Right cardiac atrium (tissue), 5 donors: Measurements from ENCODE around the gene SH3PXD2A. TPM values are rescaled to one million over a fixed set of nuclear protein-coding genes. Genes with fewer than 3 reads are reported as not detected.

Experiments
- ATAC-seq, 2 donors: fragments of 200-7000 bp; cut with Tn5 transposase; one replicate each; pipeline versions ENCODE4 v1.8.0 to v1.9.1; 2020; ENCODE audit warnings: moderate library complexity in 2 of 2, mild to moderate bottlenecking in 1 of 2
- DNase-seq, 3 donors: peaks; one replicate each; pipeline ENCODE4 v3.0.0-alpha.2; 2020
- H3K27ac ChIP-seq: one replicate; pipeline ENCODE4 v1.5.1; 2013; ENCODE audit warnings: mild to moderate bottlenecking, low read length, control low read depth, moderate library complexity
- H3K27me3 ChIP-seq: one replicate; pipeline ENCODE4 v1.6.1; 2013; ENCODE audit not compliant: control insufficient read depth, insufficient read depth
- H3K4me1 ChIP-seq: one replicate; pipeline ENCODE4 v1.6.1; 2013; ENCODE audit warnings: low read length; ENCODE audit not compliant: control insufficient read depth, insufficient read depth
- H3K4me3 ChIP-seq: one replicate; pipeline ENCODE4 v1.5.1; 2013; ENCODE audit warnings: low read length, control low read depth
- H3K9me3 ChIP-seq: one replicate; pipeline ENCODE4 v1.6.1; 2013; ENCODE audit warnings: low read length; ENCODE audit not compliant: control insufficient read depth
- WGBS: extraction: QIAGEN DNeasy Blood & Tissue Kit; methylation state at CpG from one replicate; pipeline ENCODE4 v1.1.7; 2013; 5-methylcytosine and 5-hydroxymethylcytosine counted together
- intact Hi-C, 4 donors: fragments of 100-400 bp; cut with DNase I; formaldehyde crosslinking; loops; one replicate each; pipeline versions ENCODE4 v1.11.0 to v1.14.0; 2022 to 2023
- polyA plus RNA-seq: library from polyadenylated mRNA; stranded (reverse); fragments of 200-250 nt; gene quantifications from one replicate; pipeline ENCODE4 v1.2.3, GENCODE V29; 2013
- total RNA-seq, 4 donors: library from RNA; stranded (reverse); fragmentation: NEBNext Ultra II Directional; extraction: Animal tissue kit (Norgen Biotek cat#: 25700); gene quantifications; one replicate each; pipeline ENCODE4 v1.2.1, GENCODE V29; 2021
- donor health status: healthy with polysubstance abuse.
- donor health status: DM: no; HTN: yes; CAD: no.
- donor health status: DM: no; HTN: no; CAD: no.
- donor health status: DM: no; HTN: yes; CAD: no; lungs with severe emphysema.
- donor health status: DM: yes; HTN: yes; CAD: no.

SH3PXD2A gene
- total and polyA plus RNA-seq, 5 donors: 13.5 to 31.7 (median 30.9) TPM

DNA sequence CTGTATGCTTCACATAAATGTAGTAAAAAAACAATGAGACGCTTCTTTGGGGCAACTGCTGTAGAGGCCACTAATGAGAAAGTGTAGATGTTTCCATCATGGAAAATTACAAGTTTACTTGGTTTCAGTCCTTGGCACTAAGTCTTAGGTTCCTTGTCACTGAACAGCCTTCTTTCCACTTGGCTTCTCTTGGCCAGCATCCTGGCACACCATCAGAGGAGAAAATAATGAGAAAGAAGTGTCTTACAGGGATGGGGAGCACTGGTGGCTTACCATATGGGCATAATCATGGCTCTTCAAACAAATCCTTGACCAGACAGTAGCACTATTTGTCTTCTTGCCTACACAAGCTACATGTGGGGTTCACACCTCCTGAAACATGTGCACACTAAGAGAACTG lies 22.5 kb upstream of the SH3PXD2A start:
- Histone ChIP-seq H3K27ac (no peak overlapping the region), H3K27me3 (no peaks in the 10 kb centered on the region), H3K4me1 (no peaks in the 10 kb centered on the region), H3K9me3 (no peaks in the 10 kb centered on the region), H3K4me3 (no peak overlapping the region)
- WGBS: 93% methylated on average over 1 of the region's 1 CpG
- no peak for ATAC-seq
- DNase-seq: no peak
- intact Hi-C loops: no loop called here

DNA sequence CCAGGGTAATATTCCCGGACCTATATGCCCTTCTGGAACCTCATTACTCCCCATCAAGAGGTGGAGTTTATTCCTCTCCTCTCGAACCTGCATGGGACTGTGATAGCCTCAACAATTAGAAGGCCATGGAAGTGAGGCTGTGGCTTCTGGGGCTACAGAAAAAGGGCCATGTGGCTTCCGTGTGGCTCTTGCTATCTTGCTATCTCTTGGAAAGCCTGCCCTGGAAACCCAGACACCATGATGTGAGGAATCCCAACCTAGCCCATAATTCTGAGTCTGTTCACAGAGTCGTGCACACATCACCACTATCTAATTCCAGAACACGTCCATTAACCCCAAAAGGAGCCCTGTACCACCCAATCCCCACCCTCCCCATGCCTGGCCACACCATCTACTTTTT lies 20.8 kb upstream of the SH3PXD2A start:
- H3K9me3 ChIP-seq: no peaks in the 10 kb centered on the region
- no peak overlapping the region for H3K27ac ChIP-seq
- DNase-seq (no peak), ATAC-seq (no peak)
- H3K4me1 ChIP-seq: no peaks in the 10 kb centered on the region
- H3K4me3 ChIP-seq: no peak overlapping the region
- H3K27me3 ChIP-seq: no peaks in the 10 kb centered on the region
- intact Hi-C loops: no loop called here
- WGBS: 90% methylated on average over 5 of the region's 5 CpGs

DNA sequence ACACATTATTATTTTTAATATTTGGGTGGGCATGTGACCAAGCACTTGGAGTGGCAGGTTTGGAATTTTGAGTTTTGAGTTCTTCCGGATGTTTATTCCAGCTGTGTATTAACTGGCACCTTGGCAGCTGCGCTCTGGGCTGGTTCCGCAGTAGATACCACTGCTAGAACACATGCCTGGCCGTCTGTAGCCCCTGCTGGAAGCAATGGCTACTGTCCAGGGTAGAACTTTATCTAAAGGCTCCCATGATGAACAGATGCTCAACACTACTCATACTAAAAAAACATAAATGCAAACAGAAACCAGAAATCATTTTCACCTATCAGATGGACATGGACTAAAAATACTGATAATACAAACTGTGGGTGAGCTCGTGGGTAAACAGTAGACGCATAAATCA lies 19.4 kb upstream of the SH3PXD2A start:
- 69% methylated on average over 6 of the region's 6 CpGs for WGBS
- intact Hi-C loops: no loop called here
- Histone ChIP-seq H3K4me3 (no peak overlapping the region), H3K9me3 (no peaks in the 10 kb centered on the region), H3K27me3 (no peaks in the 10 kb centered on the region), H3K4me1 (no peaks in the 10 kb centered on the region), H3K27ac (no peak overlapping the region)
- DNase-seq: no peak
- ATAC-seq: no peak

DNA sequence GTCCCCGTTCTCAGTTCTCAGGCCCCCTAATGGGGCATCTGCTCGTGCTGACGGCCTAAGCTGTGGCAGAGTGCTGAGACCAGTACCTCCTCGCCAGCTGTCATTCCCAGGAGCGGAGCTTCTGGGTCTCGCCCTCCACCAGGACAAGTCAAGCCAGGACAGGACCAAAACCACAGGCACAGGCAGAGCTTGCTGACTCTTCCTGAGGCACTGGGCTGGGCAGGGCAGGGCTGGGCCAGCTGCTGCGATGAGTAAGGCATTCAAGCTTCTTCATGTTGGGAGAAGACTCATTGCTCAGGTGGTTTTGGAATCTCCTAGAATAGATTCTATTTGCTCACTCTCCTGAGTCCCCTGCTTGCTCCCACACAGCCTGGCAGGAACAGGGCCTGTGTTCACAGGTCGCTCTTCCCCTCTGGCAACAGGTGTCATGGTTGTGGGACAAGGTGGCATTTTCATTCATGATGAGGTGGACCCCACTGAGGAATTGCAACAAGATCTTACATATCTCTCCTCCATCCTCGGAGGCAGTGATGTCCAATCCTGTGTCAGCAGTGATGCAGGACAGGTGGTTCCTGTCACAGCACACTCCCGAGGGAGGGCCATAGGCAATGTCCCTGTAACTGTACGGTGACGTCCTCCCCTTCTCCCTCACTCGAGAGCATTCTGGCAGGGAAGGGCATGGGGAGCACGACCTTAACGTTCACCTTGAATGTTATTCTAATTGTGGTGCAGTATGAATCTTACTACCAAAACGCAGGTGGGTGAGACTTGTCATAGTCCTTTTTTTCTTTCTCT lies 17.0 kb upstream of the SH3PXD2A start:
- no peak for ATAC-seq
- intact Hi-C loops: no loop called here
- WGBS: 79% methylated on average over 16 of the region's 16 CpGs
- Histone ChIP-seq H3K9me3 (no peaks in the 10 kb centered on the region), H3K4me3 (no peak overlapping the region), H3K4me1 (no peaks in the 10 kb centered on the region), H3K27ac (no peak overlapping the region), H3K27me3 (no peaks in the 10 kb centered on the region)
- no peak for DNase-seq

DNA sequence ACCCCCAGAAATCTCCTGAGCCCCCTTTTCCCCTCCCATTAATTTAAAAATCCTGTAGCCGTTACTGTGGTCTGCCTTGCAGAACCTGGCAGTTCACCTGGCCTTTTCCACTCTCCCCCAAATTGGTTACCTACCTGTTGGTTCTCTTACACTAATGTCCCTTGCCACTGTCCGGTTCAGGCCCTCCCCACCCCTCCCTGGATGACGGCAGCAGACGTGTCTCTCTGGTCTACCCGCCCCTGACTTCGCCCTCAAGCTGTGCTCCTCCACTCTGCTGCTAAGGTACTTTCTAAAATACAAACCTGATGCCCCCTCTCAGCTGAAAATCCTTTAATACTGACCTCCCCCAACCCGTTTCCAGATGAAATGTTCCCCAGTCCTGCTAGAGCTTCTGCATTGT lies 15.6 kb upstream of the SH3PXD2A start:
- intact Hi-C loops: no loop called here
- H3K4me3 ChIP-seq: no peak overlapping the region

DNA sequence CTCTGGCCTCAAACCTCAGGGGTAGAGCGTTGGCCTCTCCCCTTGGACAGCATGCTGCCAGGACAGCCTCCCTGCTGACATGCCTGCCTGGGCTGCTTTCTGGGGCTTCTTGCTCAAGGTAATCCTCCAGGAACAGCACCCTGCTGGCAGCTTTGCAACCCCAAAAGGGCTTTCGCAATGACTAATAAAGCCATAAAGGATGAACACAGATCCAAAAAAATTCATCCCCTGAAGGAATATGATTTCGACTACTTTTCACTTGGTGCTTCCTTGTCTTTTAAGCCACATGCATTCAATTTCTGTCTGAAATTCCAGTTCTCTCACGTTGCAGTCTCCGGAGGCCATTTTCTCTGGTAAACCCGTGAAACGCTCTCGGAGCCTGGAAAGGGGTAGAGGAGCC lies 15.1 kb upstream of the SH3PXD2A start:
- Histone ChIP-seq H3K27me3 (no peaks in the 10 kb centered on the region), H3K4me1 (no peaks in the 10 kb centered on the region), H3K9me3 (no peaks in the 10 kb centered on the region), H3K4me3 (no peak overlapping the region), H3K27ac (no peak overlapping the region)
- 77% methylated on average over 8 of the region's 8 CpGs for WGBS
- ATAC-seq: no peak
- no peak for DNase-seq
- intact Hi-C loops: no loop called here

More for the DNA sequence above, 15.6 kb upstream of the SH3PXD2A start:
- ATAC-seq: no peak
- no peaks in the 10 kb centered on the region for H3K27me3 ChIP-seq
- no peaks in the 10 kb centered on the region for H3K9me3 ChIP-seq
- no peaks in the 10 kb centered on the region for H3K4me1 ChIP-seq
- H3K27ac ChIP-seq: no peak overlapping the region
- WGBS: 91% methylated on average over 7 of the region's 7 CpGs
- DNase-seq: no peak

DNA sequence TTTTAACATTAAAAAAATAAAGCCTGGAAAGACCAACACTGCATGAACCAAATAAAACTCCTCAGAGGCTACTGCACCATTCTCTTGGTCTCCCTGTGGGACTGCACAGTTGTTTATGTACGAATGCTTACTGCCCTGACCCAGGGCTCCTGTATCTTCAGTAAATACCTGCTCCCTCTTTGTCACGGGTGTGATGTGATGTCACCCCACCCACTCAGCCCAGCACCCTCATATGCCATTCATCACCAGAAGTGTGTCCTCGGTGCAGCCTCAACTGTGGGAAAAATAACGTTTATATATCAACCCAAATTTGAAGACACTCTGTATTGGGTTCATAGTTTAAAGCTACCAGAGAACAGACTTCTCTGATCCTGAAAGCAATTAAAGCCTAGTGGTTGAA lies 14.0 kb upstream of the SH3PXD2A start:
- no peak overlapping the region for H3K4me3 ChIP-seq
- H3K4me1 ChIP-seq: no peaks in the 10 kb centered on the region
- WGBS: 70% methylated on average over 4 of the region's 4 CpGs
- no peaks in the 10 kb centered on the region for H3K27me3 ChIP-seq
- DNase-seq: no peak
- no peaks in the 10 kb centered on the region for H3K9me3 ChIP-seq
- no peak for ATAC-seq
- intact Hi-C loops: no loop called here
- no peak overlapping the region for H3K27ac ChIP-seq

DNA sequence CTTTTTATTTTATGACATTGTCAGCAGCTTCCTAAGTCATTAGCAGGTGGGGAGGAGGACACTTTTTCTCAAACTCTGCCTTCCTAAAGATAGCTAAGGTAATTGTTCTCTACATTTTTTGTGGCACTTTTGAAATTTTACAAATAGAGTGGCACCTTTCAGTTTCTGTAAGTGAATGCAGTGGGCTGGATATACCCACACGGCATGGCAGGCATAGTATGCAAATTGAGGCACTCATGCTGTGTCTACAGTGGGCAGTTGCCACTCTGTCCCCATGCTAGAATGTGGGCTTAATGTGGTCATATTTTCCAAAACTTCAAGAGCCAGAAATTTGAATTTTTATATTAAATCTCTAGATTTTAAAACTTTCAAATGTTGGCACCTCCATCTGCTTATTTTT lies 12.8 kb upstream of the SH3PXD2A start:
- H3K4me3 ChIP-seq: no peak overlapping the region
- H3K27ac ChIP-seq: no peak overlapping the region
- H3K9me3 ChIP-seq: no peaks in the 10 kb centered on the region
- intact Hi-C loops: no loop called here
- no peaks in the 10 kb centered on the region for H3K27me3 ChIP-seq
- no peak for DNase-seq
- WGBS: 85% methylated on average over 1 of the region's 1 CpG
- no peak for ATAC-seq
- no peaks in the 10 kb centered on the region for H3K4me1 ChIP-seq

DNA sequence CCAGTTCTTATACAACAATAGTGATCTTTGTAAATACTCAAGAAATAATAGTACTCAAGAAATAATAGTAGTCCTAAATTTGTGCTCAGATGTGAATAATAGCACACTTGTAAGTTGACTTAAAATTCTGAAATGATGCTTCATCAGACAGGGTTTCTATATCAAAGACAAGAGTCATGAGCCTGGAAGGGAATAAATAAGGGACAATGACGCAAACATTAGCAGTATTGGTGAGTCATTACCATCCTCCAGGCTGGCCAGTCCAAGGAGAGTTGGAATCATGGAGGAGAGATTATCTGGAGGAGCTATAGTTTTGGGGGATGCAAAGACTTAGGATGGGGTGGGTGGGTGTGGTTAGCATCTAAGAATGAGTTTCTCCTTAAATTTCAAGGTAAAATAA lies 6.1 kb upstream of the SH3PXD2A start:
- no peak for ATAC-seq
- no peak for DNase-seq
- Histone ChIP-seq H3K27me3 (no peaks in the 10 kb centered on the region), H3K4me1 (no peaks in the 10 kb centered on the region), H3K27ac (no peak overlapping the region), H3K9me3 (no peaks in the 10 kb centered on the region), H3K4me3 (no peak overlapping the region)
- intact Hi-C loops: no loop called here
- WGBS: 92% methylated on average over 1 of the region's 1 CpG

DNA sequence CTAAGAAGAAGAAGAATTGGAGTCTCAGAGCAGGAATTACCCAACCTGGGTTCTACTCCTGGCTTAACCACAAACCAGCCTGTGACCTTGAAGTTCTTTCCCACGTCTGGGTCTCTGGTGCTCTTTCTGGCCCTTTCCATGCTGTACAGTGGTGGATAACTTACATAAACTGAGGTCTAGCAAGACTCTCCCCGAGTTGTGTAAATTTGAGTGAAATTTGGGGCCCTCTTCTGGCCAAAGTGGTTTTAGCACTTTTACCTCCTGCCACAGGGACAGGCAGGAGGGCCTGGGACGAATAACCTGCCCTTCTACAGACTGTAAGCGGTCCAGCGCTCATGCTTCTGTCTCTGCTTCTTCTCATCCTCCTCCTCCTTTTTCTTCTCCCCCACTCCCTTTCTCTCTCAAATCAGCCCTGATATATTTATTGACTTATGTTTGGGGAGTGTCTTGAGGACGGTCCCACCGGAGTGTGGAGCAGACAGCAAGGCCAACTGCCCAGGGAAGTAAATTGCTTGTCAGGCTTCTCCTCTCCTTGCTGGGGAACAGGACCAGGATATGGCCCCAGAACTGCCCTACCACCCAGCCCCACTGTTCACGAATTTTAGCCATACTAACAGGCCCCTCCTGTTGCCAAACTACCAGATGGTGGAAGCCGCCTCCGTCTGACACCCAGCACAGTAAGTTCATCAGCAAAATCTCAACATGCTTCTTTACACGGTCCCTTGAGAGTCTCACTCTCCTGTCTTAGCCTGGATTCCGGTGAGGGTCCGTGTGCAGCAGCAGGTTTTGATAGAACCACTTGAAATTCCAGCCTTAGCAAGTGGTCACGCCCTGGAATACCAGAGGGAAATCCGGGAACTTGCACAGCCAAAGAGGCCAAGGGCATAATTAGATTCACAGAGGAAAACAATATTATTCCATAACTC lies 4.0 kb upstream of the SH3PXD2A start:
- DNase-seq: peak in 1 of 3 donors; percentile 62
- no peaks in the 10 kb centered on the region for H3K9me3 ChIP-seq
- intact Hi-C loops: loop anchor here (1.0 to 10.0 kb wide), 4 partner anchors 85 to 147 kb away; no protein-coding TSS in a partner anchor
- no peak overlapping the region for H3K27ac ChIP-seq
- H3K4me3 ChIP-seq: no peak overlapping the region
- H3K4me1 ChIP-seq: peaks cover 2% of the 10 kb centered on the region
- no peaks in the 10 kb centered on the region for H3K27me3 ChIP-seq
- peak; percentile 72 to 73 for ATAC-seq
- WGBS: 57% methylated on average over 15 of the region's 15 CpGs

DNA sequence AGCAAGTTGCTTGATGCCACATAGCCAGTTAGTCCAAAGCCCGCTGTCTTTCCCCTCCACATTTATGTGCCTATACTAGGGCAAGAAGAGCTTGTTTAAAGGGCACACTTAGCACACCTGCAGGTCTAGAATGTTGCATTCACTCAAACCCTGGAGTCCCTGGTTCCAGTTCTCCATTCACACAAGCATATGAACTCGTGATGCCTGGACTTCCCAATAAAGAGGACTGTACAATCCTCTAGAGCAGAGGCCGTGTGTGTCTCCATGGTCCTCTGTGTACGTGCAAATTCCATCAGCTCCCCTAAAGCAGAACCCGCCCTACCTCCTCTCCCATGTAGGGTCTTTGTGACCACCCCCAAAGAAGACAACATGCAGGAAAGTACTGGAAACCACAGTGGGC lies 3.0 kb upstream of the SH3PXD2A start:
- H3K4me1 ChIP-seq: peaks cover 9% of the 10 kb centered on the region
- no peak for ATAC-seq
- intact Hi-C loops: loop anchor here in 3 of 4 donors (2.0 to 10.0 kb wide), 3 partner anchors 84 to 146 kb away; no protein-coding TSS in a partner anchor
- H3K9me3 ChIP-seq: no peaks in the 10 kb centered on the region
- WGBS: 83% methylated on average over 5 of the region's 5 CpGs
- H3K27ac ChIP-seq: no peak overlapping the region
- no peak overlapping the region for H3K4me3 ChIP-seq
- H3K27me3 ChIP-seq: no peaks in the 10 kb centered on the region
- no peak for DNase-seq
